ENCODE measurements around the gene RXYLT1.

RXYLT1 gene

DNA sequence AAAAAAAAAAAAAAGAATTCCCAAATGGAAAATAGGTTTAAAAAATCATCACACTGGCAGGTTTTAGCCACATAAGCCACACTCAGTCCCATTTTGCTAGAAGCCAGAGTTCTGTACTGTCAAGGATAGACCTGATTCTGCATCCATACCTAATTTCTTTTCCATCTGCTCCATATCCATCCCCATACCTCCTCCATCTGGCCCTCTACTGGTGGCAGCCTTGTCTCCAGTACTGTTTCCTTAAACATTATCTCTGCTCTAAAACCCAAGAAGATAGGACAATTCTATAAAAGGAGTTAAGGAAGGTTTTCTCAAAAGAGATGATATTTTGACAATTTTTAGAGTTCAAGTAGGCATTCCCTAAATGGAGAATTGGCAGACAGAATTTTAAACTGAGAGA lies 26.0 kb upstream of the RXYLT1 start:
- peak; percentile 59 for TF ChIP-seq CTCF (conservative IDR thresholded peaks at IDR 0.05; ENCODE audit: low read depth, low read length)
- peak; percentile 9 for DNase-seq (ENCODE audit: low read depth)
- no peak overlapping the region for H3K4me3 ChIP-seq (ENCODE audit: low read depth, low read length)

DNA sequence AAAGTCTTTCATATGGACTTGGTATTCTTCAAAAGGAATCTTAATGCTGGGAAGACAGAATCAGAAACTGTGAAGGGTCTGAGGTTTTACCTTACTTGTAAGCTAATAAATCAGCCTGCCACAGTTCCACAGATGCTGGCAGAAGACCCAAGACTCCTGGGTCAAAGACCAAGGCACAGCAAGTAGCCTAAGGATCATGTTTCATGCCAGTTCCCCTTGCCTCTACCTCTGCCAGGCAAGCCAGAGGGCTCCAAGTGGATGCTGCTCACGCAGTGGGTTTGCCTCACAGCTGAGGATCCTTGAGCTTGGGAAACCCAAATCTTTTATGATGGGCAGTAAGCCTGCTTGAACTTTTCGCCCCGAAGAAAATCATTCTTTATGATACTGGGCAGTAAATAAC lies 15.2 kb upstream of the RXYLT1 start:
- DNase-seq (ENCODE audit: low read depth), result no peak
- no peak for TF ChIP-seq CTCF (conservative IDR thresholded peaks at IDR 0.05; ENCODE audit: low read depth, low read length)
- H3K4me3 ChIP-seq (ENCODE audit: low read depth, low read length), result no peak overlapping the region

DNA sequence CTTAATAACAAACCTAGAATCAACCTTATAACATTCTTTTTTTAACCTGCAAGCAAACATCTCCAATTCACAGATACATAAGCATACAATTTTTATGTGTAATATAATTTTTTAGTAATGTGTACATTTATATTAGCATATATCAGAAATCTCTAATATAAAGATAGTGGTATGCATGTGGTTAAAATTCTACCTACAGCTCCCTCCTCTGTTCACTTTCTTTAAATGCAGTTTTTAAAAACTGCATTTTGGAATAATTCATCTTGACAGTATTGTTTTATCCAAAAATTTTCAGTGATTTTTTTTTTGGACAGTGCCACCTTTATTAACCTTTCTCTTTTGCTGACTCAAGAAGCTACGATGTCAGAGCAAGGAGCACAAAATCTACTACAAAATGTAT lies 13.2 kb upstream of the RXYLT1 start:
- H3K4me3 ChIP-seq (ENCODE audit: low read depth, low read length), result no peak overlapping the region
- peak; percentile 39 for TF ChIP-seq CTCF (conservative IDR thresholded peaks at IDR 0.05; ENCODE audit: low read depth, low read length)
- peak; percentile 15 for DNase-seq (ENCODE audit: low read depth)

GRCh38 chr12:63770375-63770774 lies 9.3 kb upstream of the RXYLT1 start:
- no peak overlapping the region for H3K4me3 ChIP-seq (ENCODE audit: low read depth, low read length)
- TF ChIP-seq CTCF (conservative IDR thresholded peaks at IDR 0.05; ENCODE audit: low read depth, low read length), result no peak
- no peak for DNase-seq (ENCODE audit: low read depth)

DNA sequence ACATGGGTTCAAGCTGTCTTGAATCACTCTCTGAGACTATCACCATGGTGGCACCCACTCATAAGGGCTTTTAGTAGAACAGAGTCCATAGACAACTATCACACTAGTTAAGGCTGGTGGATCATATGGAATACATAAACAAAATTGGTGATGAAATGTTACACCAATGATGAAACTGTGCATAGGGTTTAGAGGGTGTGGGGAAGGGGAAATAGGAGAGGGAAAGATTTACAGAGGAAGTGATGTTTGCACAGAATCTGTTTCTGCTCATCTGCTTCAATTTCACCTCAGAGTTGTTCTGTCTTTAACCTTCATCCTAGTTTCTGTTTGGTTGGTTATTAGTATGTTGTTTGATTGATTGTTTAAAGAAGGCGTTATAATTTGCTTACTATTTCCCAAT lies 2.4 kb upstream of the RXYLT1 start:
- no peak for DNase-seq (ENCODE audit: low read depth)
- no peak for TF ChIP-seq CTCF (conservative IDR thresholded peaks at IDR 0.05; ENCODE audit: low read depth, low read length)
- no peak overlapping the region for H3K4me3 ChIP-seq (ENCODE audit: low read depth, low read length)

DNA sequence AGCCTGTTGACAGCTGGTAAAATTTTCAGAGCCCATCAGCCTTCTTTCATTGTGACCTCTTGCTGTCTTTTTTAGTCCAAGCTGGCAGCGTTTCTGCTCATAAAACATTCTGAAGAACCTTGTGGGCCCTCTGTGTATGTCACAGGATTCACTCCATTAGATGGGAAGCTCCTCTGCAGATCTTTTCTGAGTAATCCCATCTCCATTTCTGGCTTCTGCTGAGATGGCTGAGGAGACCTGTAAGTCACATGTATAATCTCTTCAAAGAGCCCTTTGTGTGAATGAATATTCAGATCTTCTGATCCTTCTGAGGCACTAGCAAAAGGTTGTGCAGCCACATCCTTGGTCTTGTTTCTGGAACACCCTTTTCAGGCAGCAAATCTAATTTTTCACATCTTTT lies 2.8 kb downstream of the RXYLT1 start:
- no peak for DNase-seq (ENCODE audit: low read depth)
- H3K4me3 ChIP-seq (ENCODE audit: low read depth, low read length), result no peak overlapping the region
- TF ChIP-seq CTCF (conservative IDR thresholded peaks at IDR 0.05; ENCODE audit: low read depth, low read length), result no peak

DNA sequence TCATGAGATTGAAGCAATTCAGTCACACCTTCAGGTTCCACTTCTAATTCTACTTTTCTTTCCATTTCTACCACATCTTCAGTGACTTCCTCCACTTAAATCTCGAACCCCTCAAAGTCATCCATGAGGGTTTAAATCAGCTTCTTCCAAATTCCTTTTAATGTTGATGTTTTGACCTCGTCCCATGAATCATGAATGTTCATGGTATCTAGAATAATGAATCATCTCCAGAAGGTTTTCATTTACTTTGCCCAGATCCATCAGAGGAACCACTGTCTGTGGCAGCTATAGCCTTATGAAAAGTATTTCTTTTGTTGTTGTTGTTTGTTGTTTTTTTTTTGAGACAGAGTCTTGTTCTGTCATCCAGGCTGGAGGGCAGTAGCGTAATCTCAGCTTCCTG lies 7.6 kb downstream of the RXYLT1 start:
- no peak for TF ChIP-seq CTCF (conservative IDR thresholded peaks at IDR 0.05; ENCODE audit: low read depth, low read length)
- no peak for DNase-seq (ENCODE audit: low read depth)
- H3K4me3 ChIP-seq (ENCODE audit: low read depth, low read length), result no peak overlapping the region

Data from choroid plexus epithelial cell (primary cell).